GM10248 (cell line): ENCODE results near the gene FMN1.

Experiments used
- CTCF ChIA-PET: fragments of 300-600 bp; sonication (Branson Sonifier 250); formaldehyde crosslinking; extraction: SDS; loops from one replicate; lab custom pipeline; 2021; ENCODE audit warnings: antibody characterized with exemption; lab: Yijun Ruan, JAX
- POLR2A ChIA-PET: fragments of 350-650 bp; sonication (Branson Sonifier 250); formaldehyde crosslinking; extraction: SDS; loops from one replicate; lab custom pipeline; 2020; ENCODE audit warnings: antibody characterized with exemption; lab: Yijun Ruan, JAX
- DNase-seq: peaks from one replicate; pipeline ENCODE4 v3.0.0; 2012; ENCODE audit errors: extremely low spot score
- TF ChIP-seq, protein P1 (sequence below): IDR thresholded peaks from 2 replicates; pipeline ENCODE4 v1.5.1; 2012; ENCODE audit warnings: mild to moderate bottlenecking, low read depth; ENCODE audit errors: extremely low read depth, missing control alignments, control extremely low read depth

The FMN1 gene

DNA sequence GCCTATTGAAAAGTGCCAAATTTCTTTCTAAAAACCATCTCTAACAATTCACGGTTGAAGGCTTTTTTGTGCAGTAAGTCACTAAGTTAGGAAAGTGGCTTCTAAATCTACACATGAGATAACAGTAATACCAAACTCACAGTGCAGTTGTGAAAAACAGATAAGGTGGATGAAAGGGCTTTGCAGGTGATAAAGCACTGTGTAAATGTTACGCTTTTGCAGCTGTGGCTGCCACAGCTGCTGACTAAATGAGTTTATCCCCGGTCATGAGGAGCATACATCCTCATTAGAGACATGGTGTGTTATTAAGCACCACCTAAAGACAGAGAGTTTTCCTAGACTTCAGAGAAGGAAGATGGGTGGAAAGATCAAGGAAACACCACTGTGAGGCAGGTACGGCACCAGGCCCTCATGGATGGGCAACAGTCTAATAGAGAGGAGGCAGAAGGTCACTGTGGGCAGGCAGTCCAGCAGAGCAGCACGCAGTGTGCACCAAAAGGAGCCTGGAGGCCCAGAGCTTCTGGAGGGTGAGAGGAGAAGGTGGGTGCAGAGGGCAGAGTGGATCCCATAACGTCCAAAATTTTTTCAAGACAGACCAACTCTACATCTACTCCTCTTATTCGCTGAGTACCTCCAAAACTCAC, 68.5 kb downstream of the FMN1 start:
- ChIA-PET CTCF (no interaction called here), POLR2A (no interaction called here)
- DNase-seq: no peak
- TF ChIP-seq, protein P1, sequence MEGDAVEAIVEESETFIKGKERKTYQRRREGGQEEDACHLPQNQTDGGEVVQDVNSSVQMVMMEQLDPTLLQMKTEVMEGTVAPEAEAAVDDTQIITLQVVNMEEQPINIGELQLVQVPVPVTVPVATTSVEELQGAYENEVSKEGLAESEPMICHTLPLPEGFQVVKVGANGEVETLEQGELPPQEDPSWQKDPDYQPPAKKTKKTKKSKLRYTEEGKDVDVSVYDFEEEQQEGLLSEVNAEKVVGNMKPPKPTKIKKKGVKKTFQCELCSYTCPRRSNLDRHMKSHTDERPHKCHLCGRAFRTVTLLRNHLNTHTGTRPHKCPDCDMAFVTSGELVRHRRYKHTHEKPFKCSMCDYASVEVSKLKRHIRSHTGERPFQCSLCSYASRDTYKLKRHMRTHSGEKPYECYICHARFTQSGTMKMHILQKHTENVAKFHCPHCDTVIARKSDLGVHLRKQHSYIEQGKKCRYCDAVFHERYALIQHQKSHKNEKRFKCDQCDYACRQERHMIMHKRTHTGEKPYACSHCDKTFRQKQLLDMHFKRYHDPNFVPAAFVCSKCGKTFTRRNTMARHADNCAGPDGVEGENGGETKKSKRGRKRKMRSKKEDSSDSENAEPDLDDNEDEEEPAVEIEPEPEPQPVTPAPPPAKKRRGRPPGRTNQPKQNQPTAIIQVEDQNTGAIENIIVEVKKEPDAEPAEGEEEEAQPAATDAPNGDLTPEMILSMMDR: no peak

DNA sequence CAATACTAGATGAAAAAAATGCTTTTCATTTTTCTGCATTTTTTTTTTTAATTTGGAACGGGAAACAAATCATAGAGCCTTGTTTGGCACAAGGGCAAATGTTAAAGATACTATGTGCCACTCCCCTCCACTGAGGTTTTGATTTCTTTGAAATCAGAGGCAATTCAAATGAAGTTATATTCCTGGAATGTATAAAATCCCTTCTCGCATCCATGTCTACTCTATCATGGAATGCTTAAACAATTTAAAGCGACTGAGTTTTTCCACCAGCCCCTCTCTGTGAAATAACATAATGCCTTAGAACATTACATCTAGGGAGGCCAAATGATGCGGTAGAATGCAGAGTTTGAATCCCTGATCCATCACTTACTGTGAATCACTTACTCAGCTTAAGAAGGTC, 69.7 kb downstream of the FMN1 start:
- ChIA-PET CTCF (interaction anchor here (1.4 kb wide), 1 partner anchor 8 kb away, joined by 4 read pairs; no protein-coding TSS in a partner anchor), POLR2A (no interaction called here)
- no peak for DNase-seq
- TF ChIP-seq, protein P1: no peak

DNA sequence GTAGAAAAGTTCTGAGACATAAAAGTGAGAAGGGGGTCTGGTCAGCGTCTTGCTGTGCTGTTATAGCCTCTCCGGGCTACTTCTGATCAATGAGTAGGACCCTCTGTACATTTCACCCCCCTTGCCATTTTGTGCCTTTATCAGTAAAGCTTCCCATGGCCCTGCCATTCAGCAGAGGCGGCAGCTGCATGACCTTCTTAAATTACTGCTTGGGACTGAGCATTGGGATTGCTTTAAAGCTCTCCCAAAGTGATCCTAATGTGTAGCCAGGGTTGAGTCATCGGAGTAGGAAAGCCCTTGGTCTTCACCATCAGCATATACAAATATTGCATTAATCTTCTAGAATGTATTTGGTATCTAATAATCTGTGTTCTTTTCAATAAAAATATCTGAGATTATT, 70.2 kb downstream of the FMN1 start:
- ChIA-PET POLR2A (no interaction called here), CTCF (interaction anchor here (1.3 to 1.4 kb wide), 2 partner anchors 8 to 11 kb away, joined by 4 read pairs; no protein-coding TSS in a partner anchor)

DNA sequence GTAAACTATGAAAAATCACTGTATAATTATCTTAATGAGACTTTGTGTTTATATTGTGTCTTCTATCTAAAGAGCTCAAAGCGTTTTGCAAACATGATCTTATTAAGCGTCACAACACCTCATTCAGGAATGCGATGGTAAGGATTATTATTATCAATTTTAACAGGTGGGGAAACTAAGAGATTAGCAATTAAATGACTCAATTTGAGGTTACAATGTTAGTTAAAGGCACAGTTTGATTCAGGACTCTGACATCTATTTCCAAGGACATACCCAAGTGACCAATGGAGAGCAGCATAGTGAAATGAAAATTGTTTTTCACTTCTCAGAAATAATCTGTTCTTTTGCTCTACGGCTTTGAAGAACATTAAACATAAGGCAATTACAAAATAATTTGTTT, 74.6 kb downstream of the FMN1 start:
- ChIA-PET CTCF (interaction anchor here (1.5 kb wide), 1 partner anchor 10 kb away, joined by 4 read pairs; no protein-coding TSS in a partner anchor), POLR2A (no interaction called here)
- no peak for DNase-seq
- TF ChIP-seq, protein P1: no peak

More for the DNA sequence above, 70.2 kb downstream of the FMN1 start:
- no peak for DNase-seq
- TF ChIP-seq, protein P1: no peak

DNA sequence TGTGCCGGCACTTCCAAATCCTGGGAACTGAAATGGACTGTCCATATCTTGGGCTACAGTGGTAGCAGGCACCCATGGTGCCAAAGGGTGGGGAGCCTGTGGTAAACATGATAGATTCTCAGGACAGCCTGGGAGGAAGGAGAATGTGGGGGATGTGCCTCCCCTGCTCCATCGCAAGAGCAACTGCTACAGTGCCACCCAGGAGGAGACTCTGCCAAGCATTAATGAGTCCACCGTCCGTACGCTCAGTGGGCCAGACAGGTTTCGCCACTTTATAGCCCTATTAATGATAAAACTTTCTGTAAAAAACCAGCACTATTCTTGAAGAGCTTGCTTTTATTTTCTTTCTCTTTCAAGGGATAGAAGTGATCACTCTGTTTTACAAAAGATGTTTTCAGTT, 75.2 kb downstream of the FMN1 start:
- TF ChIP-seq, protein P1: no peak
- DNase-seq: no peak
- ChIA-PET CTCF (interaction anchor here (1.5 kb wide), 1 partner anchor 10 kb away, joined by 4 read pairs; no protein-coding TSS in a partner anchor), POLR2A (no interaction called here)

DNA sequence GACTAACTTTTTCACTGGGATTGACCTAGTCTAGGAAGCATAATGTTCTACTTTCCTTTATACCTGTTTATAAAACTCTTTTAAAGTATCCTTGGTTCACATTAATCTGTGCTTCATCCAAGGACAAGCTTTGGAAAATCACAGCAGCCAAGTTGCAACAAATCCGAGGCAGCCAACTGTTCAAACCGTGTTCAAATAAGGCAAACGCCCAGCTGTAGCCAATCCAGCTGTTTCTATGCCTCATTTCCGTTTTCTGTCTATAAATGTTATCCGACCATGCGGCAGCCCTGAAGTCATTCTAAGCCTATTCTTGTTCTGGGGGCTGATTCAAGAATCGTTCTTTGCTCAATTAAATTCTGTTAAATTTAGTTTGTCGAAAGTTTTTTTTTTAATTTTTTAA, 78.3 kb downstream of the FMN1 start:
- ChIA-PET CTCF (no interaction called here), POLR2A (no interaction called here)
- DNase-seq: no peak
- TF ChIP-seq, protein P1: no peak
